ENCODE data around the gene BHLHE40.
"Not testable (repeated sequence)": the region's sequence is repeated elsewhere in the genome, so short reads cannot be mapped to it uniquely, and the experiment has no call there.

BHLHE40 gene

GRCh38 chr3:4963669-4964570, 15.3 kb upstream of the BHLHE40 start:
- no peak for DNase-seq

DNA sequence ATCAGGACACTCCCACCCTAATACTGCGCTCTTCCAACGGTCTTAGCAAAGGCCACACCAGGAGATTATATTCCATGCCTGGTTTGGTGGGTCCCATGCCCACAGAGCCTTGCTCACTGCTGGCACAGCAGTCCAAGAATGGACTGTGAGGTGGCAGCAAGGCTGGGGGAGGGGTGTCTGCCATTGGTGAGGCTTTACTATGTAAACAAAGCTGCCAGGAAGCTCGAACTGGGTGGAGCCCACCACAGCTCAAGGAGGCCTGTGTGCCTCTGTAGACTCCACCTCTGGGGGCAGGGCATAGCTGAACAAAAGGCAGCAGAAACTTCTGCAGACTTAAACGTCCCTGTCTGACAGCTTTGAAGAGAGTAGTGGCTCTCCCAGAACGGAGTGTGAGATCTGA, 13.2 kb upstream of the BHLHE40 start:
- not testable (repeated sequence) for DNase-seq

DNA sequence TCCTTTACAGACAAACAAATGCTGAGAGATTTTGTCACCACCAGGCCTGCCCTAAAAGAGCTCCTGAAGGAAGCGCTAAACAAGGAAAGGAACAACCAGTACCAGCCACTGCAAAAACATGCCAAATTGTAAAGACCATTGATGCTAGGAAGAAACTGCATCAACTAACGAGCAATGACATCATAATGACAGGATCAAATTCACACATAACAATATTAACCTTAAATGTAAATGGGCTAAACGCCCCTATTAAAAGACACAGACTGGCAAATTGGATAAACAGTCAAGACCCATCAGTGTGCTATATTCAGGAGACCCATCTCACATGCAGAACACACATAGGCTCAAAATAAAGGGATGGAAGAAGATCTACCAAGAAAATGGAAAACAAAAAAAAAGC, 11.6 kb upstream of the BHLHE40 start:
- DNase-seq = not testable (repeated sequence)

- not testable (repeated sequence) for DNase-seq
These were observed 7.8 kb upstream of the BHLHE40 start for GRCh38 chr3:4971437-4971836.

GRCh38 chr3:4971838-4972237, 7.4 kb upstream of the BHLHE40 start:
- no peak for DNase-seq

- DNase-seq = no peak
These were observed 6.3 kb upstream of the BHLHE40 start for GRCh38 chr3:4972652-4973643.

- no peak for DNase-seq
These were observed 5.1 kb upstream of the BHLHE40 start for GRCh38 chr3:4974154-4974553.

GRCh38 chr3:4976109-4976508, 3.1 kb upstream of the BHLHE40 start:
- peak; percentile 44 for DNase-seq

GRCh38 chr3:4977001-4977852, 2.0 kb upstream of the BHLHE40 start:
- no peak for DNase-seq

DNA sequence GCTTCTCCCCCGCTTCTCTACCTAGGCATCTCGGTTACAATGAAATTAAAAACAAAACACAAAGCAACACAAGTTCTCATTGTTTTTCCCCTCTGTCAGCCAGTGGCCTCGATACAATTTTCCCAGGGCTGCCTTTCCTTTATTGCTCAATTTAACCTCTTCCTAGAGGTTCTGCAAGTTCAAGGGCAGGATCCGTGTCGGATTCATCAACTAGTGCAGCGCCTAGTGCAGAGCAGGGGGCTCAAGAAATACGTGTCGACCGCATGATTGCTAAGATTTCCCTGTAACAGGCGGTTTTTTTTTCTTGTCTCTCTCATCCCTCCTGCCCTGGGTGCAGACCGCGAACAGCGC, 1.4 kb upstream of the BHLHE40 start:
- no peak for DNase-seq

GRCh38 chr3:4978204-4978965, 852 bp upstream of the BHLHE40 start:
- DNase-seq = peak; percentile 73

GRCh38 chr3:4978966-4979427, 240 bp upstream of the BHLHE40 start:
- peak; percentile 61 for DNase-seq

- peak; percentile 85 for DNase-seq
These were observed 1.3 kb downstream of the BHLHE40 start for GRCh38 chr3:4980229-4981203.

DNA sequence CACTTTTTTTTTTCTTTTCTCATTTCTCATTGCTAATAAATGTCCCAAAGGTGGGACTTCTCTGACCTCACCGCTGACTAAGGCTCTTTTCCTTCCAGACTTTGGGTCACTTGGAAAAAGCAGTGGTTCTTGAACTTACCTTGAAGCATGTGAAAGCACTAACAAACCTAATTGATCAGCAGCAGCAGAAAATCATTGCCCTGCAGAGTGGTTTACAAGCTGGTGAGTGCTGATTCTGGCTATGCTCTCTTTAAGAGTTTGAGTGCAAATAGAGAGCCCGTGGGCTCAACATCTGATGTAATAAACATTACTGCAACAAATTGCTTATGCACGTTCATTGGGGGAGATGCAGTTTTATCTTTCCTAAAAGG, 2.0 kb downstream of the BHLHE40 start:
- DNase-seq = no peak

DNA sequence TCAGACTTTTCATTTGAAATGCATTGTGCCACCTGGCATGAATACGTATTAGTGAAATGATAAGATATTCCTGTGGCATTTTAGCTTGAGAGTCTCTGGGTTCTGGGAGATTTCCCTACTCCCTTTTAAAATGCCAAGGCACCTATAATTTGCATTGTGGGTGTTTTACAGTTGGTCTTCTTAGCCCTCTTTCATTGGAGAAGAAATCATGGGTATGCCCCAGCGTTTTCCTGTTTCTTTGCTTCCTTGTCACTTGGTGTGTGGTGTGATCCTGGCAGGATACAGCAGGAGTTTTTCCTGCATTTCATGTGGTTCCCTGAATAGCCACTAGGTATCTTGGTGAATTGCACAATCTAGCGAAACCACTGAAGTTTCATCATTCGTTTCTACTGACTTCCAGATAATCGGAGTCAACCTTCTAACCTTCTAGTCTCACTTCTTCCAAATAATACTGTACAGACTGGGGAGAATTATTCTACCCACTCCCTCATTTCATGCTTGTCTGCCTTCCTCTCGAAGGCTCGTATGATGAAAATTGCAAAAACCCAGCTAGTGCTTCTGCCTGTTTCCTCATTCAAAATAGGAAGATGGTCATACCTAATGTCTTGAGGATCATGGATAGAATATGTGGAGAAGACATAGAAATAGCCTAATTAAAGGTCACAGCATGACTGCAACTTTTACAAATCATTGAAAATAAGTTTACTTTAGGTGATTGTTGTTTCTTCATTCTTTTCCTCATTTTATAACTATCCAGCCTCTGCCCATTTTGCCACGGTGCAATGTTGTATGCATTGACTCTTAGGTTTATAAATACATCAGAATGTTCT, 2.6 kb downstream of the BHLHE40 start:
- no peak for DNase-seq

- no peak for DNase-seq
These were observed 3.8 kb downstream of the BHLHE40 start for GRCh38 chr3:4982773-4983738.

- no peak for DNase-seq
These were observed 4.7 kb downstream of the BHLHE40 start for GRCh38 chr3:4983739-4984510.

DNA sequence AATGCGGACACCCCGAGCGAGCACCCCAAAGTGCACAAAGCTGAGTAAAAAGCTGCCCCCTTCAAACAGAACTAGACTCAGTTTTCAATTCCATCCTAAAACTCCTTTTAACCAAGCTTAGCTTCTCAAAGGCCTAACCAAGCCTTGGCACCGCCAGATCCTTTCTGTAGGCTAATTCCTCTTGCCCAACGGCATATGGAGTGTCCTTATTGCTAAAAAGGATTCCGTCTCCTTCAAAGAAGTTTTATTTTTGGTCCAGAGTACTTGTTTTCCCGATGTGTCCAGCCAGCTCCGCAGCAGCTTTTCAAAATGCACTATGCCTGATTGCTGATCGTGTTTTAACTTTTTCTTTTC, 5.3 kb downstream of the BHLHE40 start:
- DNase-seq = no peak
